NT2/D1 (cell line): ENCODE measurements around the gene KIF18A.

Experiments
- DNase-seq: peaks from one replicate; pipeline ENCODE4 v3.0.0-alpha.2; 2011; ENCODE audit warnings: low read depth, low spot score
- H3K27me3 ChIP-seq: 2 replicates; pipeline ENCODE4 v1.6.0; 2011; ENCODE audit warnings: mild to moderate bottlenecking; ENCODE audit not compliant: insufficient read length, insufficient read depth
- H3K36me3 ChIP-seq: 2 replicates; pipeline ENCODE4 v1.6.1; 2011; ENCODE audit warnings: mild to moderate bottlenecking, low read length, mixed read lengths; ENCODE audit not compliant: insufficient read depth, insufficient read length
- H3K4me1 ChIP-seq: 2 replicates; pipeline ENCODE4 v1.5.1; 2011; ENCODE audit not compliant: insufficient read depth, insufficient read length
- H3K4me3 ChIP-seq: 2 replicates; pipeline ENCODE4 v1.5.1; 2011; ENCODE audit warnings: low read depth; ENCODE audit not compliant: insufficient read length
- H3K9ac ChIP-seq: 2 replicates; pipeline ENCODE4 v1.6.0; 2011; ENCODE audit warnings: low read depth; ENCODE audit not compliant: insufficient read length
- H3K9me3 ChIP-seq: 2 replicates; pipeline ENCODE4 v1.5.1; 2011; ENCODE audit warnings: mild to moderate bottlenecking, low read length; ENCODE audit not compliant: insufficient read depth
- SUZ12 ChIP-seq: IDR thresholded peaks from 2 replicates; pipeline ENCODE4 v1.6.1; 2011; ENCODE audit not compliant: insufficient read length, insufficient read depth; ENCODE audit errors: extremely low read depth
- YY1 ChIP-seq: IDR thresholded peaks from 2 replicates; pipeline ENCODE4 v1.6.1; 2011; ENCODE audit not compliant: insufficient read length, insufficient read depth
- ZNF274 ChIP-seq: IDR thresholded peaks from 2 replicates; pipeline ENCODE4 v1.6.1; 2011; ENCODE audit warnings: mild to moderate bottlenecking, low read depth, low read length

Gene KIF18A

DNA sequence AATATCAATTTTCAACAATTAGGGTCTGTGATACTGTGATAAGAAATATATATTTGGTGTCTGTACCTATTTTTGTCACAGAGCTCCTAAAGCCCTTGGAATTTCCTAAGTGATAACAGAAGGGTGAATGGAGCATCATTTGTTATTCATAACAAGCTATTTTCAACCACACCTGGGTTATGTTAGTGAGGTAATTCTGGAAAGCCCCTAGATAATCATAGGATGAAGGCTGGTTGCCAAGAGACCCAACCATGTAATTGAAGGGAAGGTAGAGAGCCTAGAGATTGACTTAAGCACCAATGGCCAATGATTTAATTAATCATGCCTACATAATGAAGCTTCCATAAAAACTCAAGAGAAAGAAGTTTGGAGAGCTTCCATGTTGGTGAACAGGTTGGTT is 109.4 kb downstream of the KIF18A start:
- peaks cover 31% of the 10 kb centered on the region for H3K9me3 ChIP-seq
- peaks cover 1% of the 10 kb centered on the region for H3K4me1 ChIP-seq
- no peak overlapping the region for H3K4me3 ChIP-seq
- TF ChIP-seq ZNF274 (no peak), YY1 (no peak), SUZ12 (no peak)
- no peak overlapping the region for H3K9ac ChIP-seq
- DNase-seq: no peak
- no peaks in the 10 kb centered on the region for H3K36me3 ChIP-seq
- H3K27me3 ChIP-seq: no peaks in the 10 kb centered on the region

- Histone ChIP-seq H3K9ac (no peak overlapping the region), H3K9me3 (peaks cover 19% of the 10 kb centered on the region), H3K36me3 (no peaks in the 10 kb centered on the region), H3K27me3 (no peaks in the 10 kb centered on the region), H3K4me3 (no peak overlapping the region), H3K4me1 (peaks cover 1% of the 10 kb centered on the region)
- no peak for TF ChIP-seq ZNF274
- no peak for TF ChIP-seq YY1
- no peak for TF ChIP-seq SUZ12
- no peak for DNase-seq
Measured at GRCh38 chr11:27997344-27997743, 110.6 kb downstream of the KIF18A start.

- Histone ChIP-seq H3K27me3 (no peaks in the 10 kb centered on the region), H3K9ac (no peak overlapping the region), H3K36me3 (no peaks in the 10 kb centered on the region), H3K4me1 (no peaks in the 10 kb centered on the region), H3K9me3 (peaks cover 7% of the 10 kb centered on the region; the same call in 1 of the 2 replicates), H3K4me3 (no peak overlapping the region)
- DNase-seq: no peak
- TF ChIP-seq YY1 (no peak), ZNF274 (no peak), SUZ12 (no peak)
Measured at GRCh38 chr11:27996066-27996465, 111.9 kb downstream of the KIF18A start.

- DNase-seq: no peak
- Histone ChIP-seq H3K36me3 (no peaks in the 10 kb centered on the region), H3K4me3 (no peak overlapping the region), H3K9me3 (no peaks in the 10 kb centered on the region; the same call in 1 of the 2 replicates), H3K4me1 (no peaks in the 10 kb centered on the region), H3K9ac (no peak overlapping the region), H3K27me3 (no peaks in the 10 kb centered on the region)
- TF ChIP-seq ZNF274 (no peak), YY1 (no peak), SUZ12 (no peak)
Measured at GRCh38 chr11:27995083-27995482, 112.9 kb downstream of the KIF18A start.

GRCh38 chr11:27991736-27992135 is 116.2 kb downstream of the KIF18A start:
- no peak overlapping the region for H3K9ac ChIP-seq
- TF ChIP-seq ZNF274 (no peak), YY1 (no peak)
- H3K9me3 ChIP-seq: no peaks in the 10 kb centered on the region
- no peaks in the 10 kb centered on the region for H3K4me1 ChIP-seq
- H3K36me3 ChIP-seq: no peaks in the 10 kb centered on the region
- H3K27me3 ChIP-seq: no peaks in the 10 kb centered on the region
- no peak overlapping the region for H3K4me3 ChIP-seq
- no peak for DNase-seq

GRCh38 chr11:27977527-27977926 is 130.4 kb downstream of the KIF18A start:
- H3K36me3 ChIP-seq: no peaks in the 10 kb centered on the region
- no peaks in the 10 kb centered on the region for H3K27me3 ChIP-seq
- no peak for DNase-seq
- H3K9ac ChIP-seq: no peak overlapping the region
- H3K4me1 ChIP-seq: no peaks in the 10 kb centered on the region
- TF ChIP-seq YY1 (no peak), ZNF274 (no peak), SUZ12 (no peak)
- H3K9me3 ChIP-seq: no peaks in the 10 kb centered on the region
- no peak overlapping the region for H3K4me3 ChIP-seq

DNA sequence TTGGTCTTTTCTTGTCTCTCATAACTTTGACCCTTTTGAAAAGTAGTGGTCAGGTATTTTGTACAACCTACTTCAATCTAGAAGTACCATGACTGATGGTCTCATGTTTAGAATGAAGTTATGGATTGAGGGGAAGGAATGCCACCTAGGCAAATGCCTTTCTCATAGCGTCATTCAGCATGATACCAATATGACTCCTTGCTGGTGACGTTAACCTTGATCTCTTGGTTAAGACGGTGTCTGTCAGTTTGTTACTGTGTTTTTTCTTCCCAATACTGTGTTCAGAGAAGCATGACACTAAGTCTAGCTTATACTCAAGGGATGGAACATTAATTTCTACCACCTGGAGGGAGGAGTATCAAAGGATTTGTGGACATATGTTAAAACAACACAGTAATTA is 130.9 kb downstream of the KIF18A start:
- no peaks in the 10 kb centered on the region for H3K27me3 ChIP-seq
- H3K9me3 ChIP-seq: no peaks in the 10 kb centered on the region
- H3K4me3 ChIP-seq: no peak overlapping the region
- no peak for DNase-seq
- H3K9ac ChIP-seq: no peak overlapping the region
- TF ChIP-seq SUZ12 (no peak), ZNF274 (no peak), YY1 (no peak)
- no peaks in the 10 kb centered on the region for H3K4me1 ChIP-seq
- no peaks in the 10 kb centered on the region for H3K36me3 ChIP-seq

DNA sequence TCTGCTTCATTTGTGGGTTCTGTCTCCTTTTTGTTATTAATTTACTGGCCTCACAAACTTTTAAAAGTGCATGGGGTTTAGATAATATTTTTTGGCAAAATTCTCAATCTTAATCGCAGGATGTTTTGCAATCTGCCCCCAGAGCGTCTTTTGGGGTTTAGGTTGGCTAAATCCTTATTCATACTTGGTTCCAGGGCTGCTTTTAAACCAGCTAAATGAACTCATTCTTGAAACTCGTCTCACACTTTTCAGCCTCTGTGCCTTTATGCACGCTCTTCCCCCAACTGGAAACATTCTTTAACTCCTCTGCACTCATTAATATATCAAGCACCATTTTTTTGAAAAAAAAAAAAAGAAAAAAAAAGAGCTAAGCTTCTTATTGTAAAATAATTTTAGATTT is 131.7 kb downstream of the KIF18A start:
- H3K4me3 ChIP-seq: no peak overlapping the region
- no peaks in the 10 kb centered on the region for H3K4me1 ChIP-seq
- no peaks in the 10 kb centered on the region for H3K9me3 ChIP-seq
- no peak for DNase-seq
- TF ChIP-seq YY1: no peak
- TF ChIP-seq ZNF274: no peak
- no peak for TF ChIP-seq SUZ12
- no peaks in the 10 kb centered on the region for H3K27me3 ChIP-seq
- H3K9ac ChIP-seq: no peak overlapping the region
- no peaks in the 10 kb centered on the region for H3K36me3 ChIP-seq
